ENCODE results near the gene PARD3. TPM values are rescaled to one million over a fixed set of nuclear protein-coding genes. Genes with fewer than 3 reads are reported as not detected.

PARD3 gene
- total RNA-seq, 1 experiment from 2014 or later: 51.8 TPM

DNA sequence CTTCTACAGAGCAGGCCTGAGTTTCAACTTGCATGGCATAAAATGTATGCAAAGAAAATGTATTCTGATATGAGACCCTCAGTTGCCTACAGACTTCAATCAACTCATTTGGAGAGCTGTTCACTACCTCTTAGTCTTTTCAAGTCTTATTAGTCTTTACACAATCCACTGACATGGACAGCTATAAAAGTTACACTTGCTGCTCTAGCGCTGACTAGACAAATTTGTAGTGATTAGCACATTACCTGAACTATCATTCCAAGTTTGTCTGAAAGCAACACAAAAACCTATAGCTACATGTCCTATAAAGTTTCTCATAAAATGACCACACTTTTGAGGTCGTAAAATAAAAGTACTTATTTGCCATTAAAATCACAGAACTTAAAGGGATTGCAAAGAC, 83.9 kb downstream of the PARD3 start (continued):
- TF ChIP-seq, protein P1, sequence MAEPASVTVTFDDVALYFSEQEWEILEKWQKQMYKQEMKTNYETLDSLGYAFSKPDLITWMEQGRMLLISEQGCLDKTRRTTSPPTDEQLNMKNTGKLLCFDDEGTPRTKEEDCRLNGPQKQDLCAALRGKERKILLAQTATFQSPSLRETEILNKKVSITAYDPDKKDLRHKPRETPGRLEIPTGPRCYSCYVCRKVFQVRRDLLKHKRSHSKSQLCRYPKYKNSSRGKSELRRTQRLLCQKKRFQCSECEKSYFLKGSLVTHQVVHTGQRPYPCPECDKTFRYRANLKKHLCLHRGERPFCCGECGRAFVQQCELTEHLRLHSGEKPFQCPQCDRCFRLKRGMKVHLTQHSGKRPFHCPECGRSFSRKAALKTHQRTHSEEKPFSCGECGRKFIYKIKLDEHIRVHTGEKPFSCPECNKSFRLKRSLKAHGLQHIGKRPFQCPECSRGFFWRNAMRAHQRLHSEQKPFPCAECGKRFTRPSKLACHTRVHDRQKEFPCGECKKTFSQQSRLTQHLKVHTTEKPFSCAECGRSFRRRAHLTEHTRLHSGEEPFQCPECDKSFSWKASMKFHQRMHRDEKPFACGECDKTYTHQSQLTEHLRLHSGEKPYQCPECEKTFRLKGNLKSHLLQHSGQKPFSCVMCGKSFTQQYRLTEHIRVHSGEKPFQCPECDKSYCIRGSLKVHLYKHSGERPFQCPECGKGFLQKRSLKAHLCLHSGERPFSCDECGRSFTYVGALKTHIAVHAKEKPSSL (CRISPR knock-in tag; conservative IDR thresholded peaks at IDR 0.05): no peak
- TF ChIP-seq, protein P2, sequence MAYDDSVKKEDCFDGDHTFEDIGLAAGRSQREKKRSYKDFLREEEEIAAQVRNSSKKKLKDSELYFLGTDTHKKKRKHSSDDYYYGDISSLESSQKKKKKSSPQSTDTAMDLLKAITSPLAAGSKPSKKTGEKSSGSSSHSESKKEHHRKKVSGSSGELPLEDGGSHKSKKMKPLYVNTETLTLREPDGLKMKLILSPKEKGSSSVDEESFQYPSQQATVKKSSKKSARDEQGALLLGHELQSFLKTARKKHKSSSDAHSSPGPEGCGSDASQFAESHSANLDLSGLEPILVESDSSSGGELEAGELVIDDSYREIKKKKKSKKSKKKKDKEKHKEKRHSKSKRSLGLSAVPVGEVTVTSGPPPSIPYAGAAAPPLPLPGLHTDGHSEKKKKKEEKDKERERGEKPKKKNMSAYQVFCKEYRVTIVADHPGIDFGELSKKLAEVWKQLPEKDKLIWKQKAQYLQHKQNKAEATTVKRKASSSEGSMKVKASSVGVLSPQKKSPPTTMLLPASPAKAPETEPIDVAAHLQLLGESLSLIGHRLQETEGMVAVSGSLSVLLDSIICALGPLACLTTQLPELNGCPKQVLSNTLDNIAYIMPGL (CRISPR knock-in tag; IDR thresholded peaks at IDR 0.05): no peak
- TF ChIP-seq TCF7 (CRISPR knock-in tag; IDR thresholded peaks at IDR 0.05; ENCODE audit: low read depth) (no peak), PRRX2 (CRISPR knock-in tag; IDR thresholded peaks at IDR 0.05) (no peak), ETV6 (CRISPR knock-in tag; IDR thresholded peaks at IDR 0.05) (no peak)
- TF ChIP-seq, protein P3, sequence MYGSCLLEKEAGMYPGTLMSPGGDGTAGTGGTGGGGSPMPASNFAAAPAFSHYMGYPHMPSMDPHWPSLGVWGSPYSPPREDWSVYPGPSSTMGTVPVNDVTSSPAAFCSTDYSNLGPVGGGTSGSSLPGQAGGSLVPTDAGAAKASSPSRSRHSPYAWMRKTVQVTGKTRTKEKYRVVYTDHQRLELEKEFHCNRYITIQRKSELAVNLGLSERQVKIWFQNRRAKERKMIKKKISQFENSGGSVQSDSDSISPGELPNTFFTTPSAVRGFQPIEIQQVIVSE (CRISPR knock-in tag; IDR thresholded peaks at IDR 0.05; ENCODE audit: borderline replicate concordance): no peak

DNA sequence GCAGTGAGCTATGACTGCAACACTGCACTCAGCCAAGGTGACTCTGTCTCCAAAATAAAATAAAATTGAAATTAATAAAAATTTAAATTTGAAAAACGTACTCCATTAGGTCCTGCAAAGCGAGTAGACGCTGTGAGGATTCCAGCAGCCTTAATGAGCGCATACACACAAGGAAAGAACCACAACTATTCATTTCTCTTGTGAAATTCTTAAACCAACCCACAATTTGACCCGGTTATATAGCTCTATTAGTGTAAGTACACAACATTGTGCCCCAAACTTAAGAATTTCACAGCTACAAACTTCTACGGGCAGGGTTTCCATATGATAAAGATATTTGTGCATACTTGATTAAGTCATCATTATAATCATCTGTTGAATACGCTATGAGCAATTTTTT, 84.4 kb downstream of the PARD3 start:
- CTCF ChIA-PET: interaction anchor here (0.6 kb wide), 2 partner anchors 9 to 89 kb away, joined by 3 to 5 read pairs; no protein-coding TSS in a partner anchor
- Mint-ChIP-seq H3K4me3 (no peak overlapping the region), H3K9me3 (no peaks in the 10 kb centered on the region), H3K4me1 (peaks cover 38% of the 10 kb centered on the region), H3K27me3 (ENCODE audit: low read depth) (no peaks in the 10 kb centered on the region), H3K27ac (no peak overlapping the region), H3K36me3 (no peaks in the 10 kb centered on the region)
- DNase-seq (ENCODE audit: low spot score): no peak
- TF ChIP-seq NFE2L1 (CRISPR knock-in tag; IDR thresholded peaks at IDR 0.05): no peak
- TF ChIP-seq, protein P1 (CRISPR knock-in tag; conservative IDR thresholded peaks at IDR 0.05): no peak
- TF ChIP-seq ZNF219 (CRISPR knock-in tag; IDR thresholded peaks at IDR 0.05; ENCODE audit: borderline replicate concordance): no peak
- TF ChIP-seq ZNF317 (CRISPR knock-in tag; IDR thresholded peaks at IDR 0.05; ENCODE audit: borderline replicate concordance, low read depth): no peak
- no peak for TF ChIP-seq ZBTB21 (CRISPR knock-in tag; IDR thresholded peaks at IDR 0.05; ENCODE audit: borderline replicate concordance)
- TF ChIP-seq, protein P4, sequence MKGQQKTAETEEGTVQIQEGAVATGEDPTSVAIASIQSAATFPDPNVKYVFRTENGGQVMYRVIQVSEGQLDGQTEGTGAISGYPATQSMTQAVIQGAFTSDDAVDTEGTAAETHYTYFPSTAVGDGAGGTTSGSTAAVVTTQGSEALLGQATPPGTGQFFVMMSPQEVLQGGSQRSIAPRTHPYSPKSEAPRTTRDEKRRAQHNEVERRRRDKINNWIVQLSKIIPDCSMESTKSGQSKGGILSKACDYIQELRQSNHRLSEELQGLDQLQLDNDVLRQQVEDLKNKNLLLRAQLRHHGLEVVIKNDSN (CRISPR knock-in tag; IDR thresholded peaks at IDR 0.05): no peak
- ATAC-seq: no peak
- POLR2A ChIA-PET: no interaction called here

DNA sequence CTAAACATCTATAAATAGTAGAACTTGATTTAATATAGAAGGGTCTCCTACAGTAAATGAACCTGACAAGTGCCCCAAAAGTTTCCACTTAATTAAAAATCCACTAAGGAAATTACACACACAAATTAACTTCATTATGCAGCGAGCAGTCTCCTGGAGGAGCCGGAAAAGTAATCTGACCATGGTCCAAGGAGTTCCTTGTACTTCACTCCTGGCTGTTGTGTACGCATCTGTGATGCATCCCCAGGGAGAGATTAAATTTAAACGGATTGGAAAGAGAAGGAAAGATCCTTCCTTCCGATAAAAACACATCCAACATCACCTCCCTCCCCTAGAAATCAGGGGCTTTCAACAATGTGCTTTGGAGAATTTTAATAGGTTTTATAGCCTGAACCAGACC, 85.5 kb downstream of the PARD3 start:
- no peak overlapping the region for H3K4me3 Mint-ChIP-seq
- H3K4me1 Mint-ChIP-seq: peaks cover 44% of the 10 kb centered on the region
- H3K27me3 Mint-ChIP-seq (ENCODE audit: low read depth): no peaks in the 10 kb centered on the region
- no peaks in the 10 kb centered on the region for H3K36me3 Mint-ChIP-seq
- DNase-seq (ENCODE audit: low spot score) (no peak), ATAC-seq (no peak)
- CTCF ChIA-PET: no interaction called here
- no peaks in the 10 kb centered on the region for H3K9me3 Mint-ChIP-seq
- POLR2A ChIA-PET: interaction anchor here (0.7 kb wide), 1 partner anchor 24 kb away, joined by 3 read pairs; no protein-coding TSS in a partner anchor
- no peak overlapping the region for H3K27ac Mint-ChIP-seq
- TF ChIP-seq, protein P5, sequence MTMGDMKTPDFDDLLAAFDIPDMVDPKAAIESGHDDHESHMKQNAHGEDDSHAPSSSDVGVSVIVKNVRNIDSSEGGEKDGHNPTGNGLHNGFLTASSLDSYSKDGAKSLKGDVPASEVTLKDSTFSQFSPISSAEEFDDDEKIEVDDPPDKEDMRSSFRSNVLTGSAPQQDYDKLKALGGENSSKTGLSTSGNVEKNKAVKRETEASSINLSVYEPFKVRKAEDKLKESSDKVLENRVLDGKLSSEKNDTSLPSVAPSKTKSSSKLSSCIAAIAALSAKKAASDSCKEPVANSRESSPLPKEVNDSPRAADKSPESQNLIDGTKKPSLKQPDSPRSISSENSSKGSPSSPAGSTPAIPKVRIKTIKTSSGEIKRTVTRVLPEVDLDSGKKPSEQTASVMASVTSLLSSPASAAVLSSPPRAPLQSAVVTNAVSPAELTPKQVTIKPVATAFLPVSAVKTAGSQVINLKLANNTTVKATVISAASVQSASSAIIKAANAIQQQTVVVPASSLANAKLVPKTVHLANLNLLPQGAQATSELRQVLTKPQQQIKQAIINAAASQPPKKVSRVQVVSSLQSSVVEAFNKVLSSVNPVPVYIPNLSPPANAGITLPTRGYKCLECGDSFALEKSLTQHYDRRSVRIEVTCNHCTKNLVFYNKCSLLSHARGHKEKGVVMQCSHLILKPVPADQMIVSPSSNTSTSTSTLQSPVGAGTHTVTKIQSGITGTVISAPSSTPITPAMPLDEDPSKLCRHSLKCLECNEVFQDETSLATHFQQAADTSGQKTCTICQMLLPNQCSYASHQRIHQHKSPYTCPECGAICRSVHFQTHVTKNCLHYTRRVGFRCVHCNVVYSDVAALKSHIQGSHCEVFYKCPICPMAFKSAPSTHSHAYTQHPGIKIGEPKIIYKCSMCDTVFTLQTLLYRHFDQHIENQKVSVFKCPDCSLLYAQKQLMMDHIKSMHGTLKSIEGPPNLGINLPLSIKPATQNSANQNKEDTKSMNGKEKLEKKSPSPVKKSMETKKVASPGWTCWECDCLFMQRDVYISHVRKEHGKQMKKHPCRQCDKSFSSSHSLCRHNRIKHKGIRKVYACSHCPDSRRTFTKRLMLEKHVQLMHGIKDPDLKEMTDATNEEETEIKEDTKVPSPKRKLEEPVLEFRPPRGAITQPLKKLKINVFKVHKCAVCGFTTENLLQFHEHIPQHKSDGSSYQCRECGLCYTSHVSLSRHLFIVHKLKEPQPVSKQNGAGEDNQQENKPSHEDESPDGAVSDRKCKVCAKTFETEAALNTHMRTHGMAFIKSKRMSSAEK (CRISPR knock-in tag; IDR thresholded peaks at IDR 0.05; ENCODE audit: borderline replicate concordance): no peak
- TF ChIP-seq, protein P6, sequence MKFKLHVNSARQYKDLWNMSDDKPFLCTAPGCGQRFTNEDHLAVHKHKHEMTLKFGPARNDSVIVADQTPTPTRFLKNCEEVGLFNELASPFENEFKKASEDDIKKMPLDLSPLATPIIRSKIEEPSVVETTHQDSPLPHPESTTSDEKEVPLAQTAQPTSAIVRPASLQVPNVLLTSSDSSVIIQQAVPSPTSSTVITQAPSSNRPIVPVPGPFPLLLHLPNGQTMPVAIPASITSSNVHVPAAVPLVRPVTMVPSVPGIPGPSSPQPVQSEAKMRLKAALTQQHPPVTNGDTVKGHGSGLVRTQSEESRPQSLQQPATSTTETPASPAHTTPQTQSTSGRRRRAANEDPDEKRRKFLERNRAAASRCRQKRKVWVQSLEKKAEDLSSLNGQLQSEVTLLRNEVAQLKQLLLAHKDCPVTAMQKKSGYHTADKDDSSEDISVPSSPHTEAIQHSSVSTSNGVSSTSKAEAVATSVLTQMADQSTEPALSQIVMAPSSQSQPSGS (CRISPR knock-in tag; IDR thresholded peaks at IDR 0.05; ENCODE audit: borderline replicate concordance, low read depth): no peak
- TF ChIP-seq, protein P7, sequence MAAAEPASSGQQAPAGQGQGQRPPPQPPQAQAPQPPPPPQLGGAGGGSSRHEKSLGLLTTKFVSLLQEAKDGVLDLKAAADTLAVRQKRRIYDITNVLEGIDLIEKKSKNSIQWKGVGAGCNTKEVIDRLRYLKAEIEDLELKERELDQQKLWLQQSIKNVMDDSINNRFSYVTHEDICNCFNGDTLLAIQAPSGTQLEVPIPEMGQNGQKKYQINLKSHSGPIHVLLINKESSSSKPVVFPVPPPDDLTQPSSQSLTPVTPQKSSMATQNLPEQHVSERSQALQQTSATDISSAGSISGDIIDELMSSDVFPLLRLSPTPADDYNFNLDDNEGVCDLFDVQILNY (CRISPR knock-in tag; IDR thresholded peaks at IDR 0.05): no peak
